HG03135 (cell line): ENCODE measurements around the gene OR2T34.
"Not testable (repeated sequence)": the region's sequence is repeated elsewhere in the genome, so short reads cannot be mapped to it uniquely, and the experiment has no call there.

Source experiments
- ATAC-seq: cut with Tn5 transposase; IDR thresholded peaks from one replicate; pipeline ENCODE4 v1.9.1; 2021; ENCODE audit warnings: mild to moderate bottlenecking, moderate library complexity; ENCODE audit not compliant: unreplicated experiment

The OR2T34 gene

GRCh38 chr1:248574657-248575056 is at the start of gene OR2T34:
Gene OR2T34, minus strand, starts transcription at chr1:248574757. Its CDS starts 0 bp downstream, at chr1:248574757.
- not testable (repeated sequence) for ATAC-seq

GRCh38 chr1:248622570-248623001 is 48.0 kb upstream of the OR2T34 start:
- ATAC-seq = peak; percentile 93

- ATAC-seq = no peak
Measured at GRCh38 chr1:248621770-248622169, 47.2 kb upstream of the OR2T34 start.

- no peak for ATAC-seq
Measured at GRCh38 chr1:248618878-248619277, 44.3 kb upstream of the OR2T34 start.

- no peak for ATAC-seq
Measured at GRCh38 chr1:248618119-248618518, 43.6 kb upstream of the OR2T34 start.

GRCh38 chr1:248613742-248614141 is 39.2 kb upstream of the OR2T34 start:
- ATAC-seq = no peak

GRCh38 chr1:248611883-248612414 is 37.4 kb upstream of the OR2T34 start:
- no peak for ATAC-seq

- no peak for ATAC-seq
Measured at GRCh38 chr1:248610301-248610700, 35.7 kb upstream of the OR2T34 start.

GRCh38 chr1:248599396-248599795 is 24.8 kb upstream of the OR2T34 start:
- ATAC-seq = no peak

- ATAC-seq = no peak
Measured at GRCh38 chr1:248597589-248597988, 23.0 kb upstream of the OR2T34 start, which contains the start of gene OR2T10. Gene OR2T10, minus strand, starts transcription at chr1:248597700. Its CDS starts 3,932 bp downstream, at chr1:248593768.

GRCh38 chr1:248596615-248597014 is 22.1 kb upstream of the OR2T34 start:
- ATAC-seq = no peak

- no peak for ATAC-seq
Measured at GRCh38 chr1:248593226-248593625, 18.7 kb upstream of the OR2T34 start.

GRCh38 chr1:248592655-248593054 is 18.1 kb upstream of the OR2T34 start:
- ATAC-seq = no peak

GRCh38 chr1:248590055-248590454 is 15.5 kb upstream of the OR2T34 start:
- no peak for ATAC-seq

GRCh38 chr1:248589334-248589733 is 14.8 kb upstream of the OR2T34 start:
- no peak for ATAC-seq

- ATAC-seq = no peak
Measured at GRCh38 chr1:248585266-248585665, 10.7 kb upstream of the OR2T34 start.

- ATAC-seq = no peak
Measured at GRCh38 chr1:248576260-248576980, 1.9 kb upstream of the OR2T34 start.

GRCh38 chr1:248573856-248574255 is 701 bp downstream of the OR2T34 start:
- ATAC-seq = not testable (repeated sequence)

- not testable (repeated sequence) for ATAC-seq
Measured at GRCh38 chr1:248572049-248572448, 2.5 kb downstream of the OR2T34 start.

GRCh38 chr1:248570811-248571210 is 3.7 kb downstream of the OR2T34 start:
- ATAC-seq = not testable (repeated sequence)

GRCh38 chr1:248569049-248569448 is 5.5 kb downstream of the OR2T34 start:
- not testable (repeated sequence) for ATAC-seq
